GM18868 (cell line): ENCODE results near the gene INA.
"Not testable (repeated sequence)": the region's sequence is repeated elsewhere in the genome, so short reads cannot be mapped to it uniquely, and the experiment has no call there.

Experiments
- ATAC-seq: cut with Tn5 transposase; IDR thresholded peaks from one replicate; pipeline ENCODE4 v1.9.1; 2021; ENCODE audit warnings: mild to moderate bottlenecking, moderate library complexity; ENCODE audit not compliant: unreplicated experiment

INA gene

GRCh38 chr10:103276896-103277712 is at the start of gene INA:
Gene INA (plus strand): TSS chr10:103277138. CDS start chr10:103277212, 74 bp downstream.
- peak; percentile 46 for ATAC-seq

- ATAC-seq: no peak
Measured at GRCh38 chr10:103227416-103227815, 49.5 kb upstream of the INA start.

GRCh38 chr10:103231047-103231551 is 45.8 kb upstream of the INA start:
- ATAC-seq: no peak

- no peak for ATAC-seq
Measured at GRCh38 chr10:103232131-103232673, 44.7 kb upstream of the INA start.

GRCh38 chr10:103232772-103233488 is 44.0 kb upstream of the INA start:
- ATAC-seq: no peak

- ATAC-seq: no peak
Measured at GRCh38 chr10:103235775-103236174, 41.2 kb upstream of the INA start.

GRCh38 chr10:103238506-103239252 is 38.3 kb upstream of the INA start:
- no peak for ATAC-seq

GRCh38 chr10:103241262-103242011 is 35.5 kb upstream of the INA start:
- peak; percentile 59 for ATAC-seq

GRCh38 chr10:103244666-103245271 is 32.2 kb upstream of the INA start:
- ATAC-seq: no peak

- ATAC-seq: not testable (repeated sequence)
Measured at GRCh38 chr10:103245587-103245986, 31.4 kb upstream of the INA start, which contains the start of gene RPEL1. Gene RPEL1 (plus strand): TSS chr10:103245887. CDS start chr10:103245997, 110 bp downstream.

- ATAC-seq: no peak
Measured at GRCh38 chr10:103246324-103246723, 30.6 kb upstream of the INA start.

- no peak for ATAC-seq
Measured at GRCh38 chr10:103254113-103254512, 22.8 kb upstream of the INA start.

GRCh38 chr10:103254538-103255325 is 22.2 kb upstream of the INA start:
- ATAC-seq: no peak

- no peak for ATAC-seq
Measured at GRCh38 chr10:103256613-103257012, 20.3 kb upstream of the INA start.

- no peak for ATAC-seq
Measured at GRCh38 chr10:103257812-103258211, 19.1 kb upstream of the INA start.

GRCh38 chr10:103258928-103259327 is 18.0 kb upstream of the INA start:
- ATAC-seq: not testable (repeated sequence)

GRCh38 chr10:103259989-103260388 is 16.9 kb upstream of the INA start:
- ATAC-seq: no peak

- no peak for ATAC-seq
Measured at GRCh38 chr10:103262229-103262628, 14.7 kb upstream of the INA start.
